NCI-H1417 (cell line): Measurements from ENCODE around the gene MICOS13.
A peak's percentile ranks its signal among the peaks of the same experiment; 100 is the strongest.
"Not testable (repeated sequence)": the region's sequence is repeated elsewhere in the genome, so short reads cannot be mapped to it uniquely, and the experiment has no call there.

ENCODE experiments used
- DNase-seq, 3 experiments: peaks; one replicate each; lab custom pipeline; 2025; lab: John Stamatoyannopoulos, UW

Gene MICOS13

GRCh38 chr19:5680437-5681368 is at the start of gene MICOS13, which contains the start of gene HSD11B1L:
TSS of gene MICOS13 (minus strand) at chr19:5680516. CDS start at chr19:5680486, 30 bp downstream.
TSS of gene HSD11B1L (plus strand) at chr19:5681027. CDS start at chr19:5684833, 3,806 bp downstream.
- DNase-seq: peak; percentile 94 to 100 (median 100)

GRCh38 chr19:5727453-5728050 is 47.2 kb upstream of the MICOS13 start:
- DNase-seq: no peak

GRCh38 chr19:5719961-5720790 is 39.9 kb upstream of the MICOS13 start, which contains the start of the genes CATSPERD and LONP1:
TSS of gene CATSPERD (plus strand) at chr19:5720637. CDS start at chr19:5720738, 101 bp downstream.
TSS of gene LONP1 (minus strand) at chr19:5720146. CDS start at chr19:5720132, 14 bp downstream.
- DNase-seq: peak; percentile 96 to 100 (median 100)

GRCh38 chr19:5719274-5719960 is 39.1 kb upstream of the MICOS13 start:
- peak in 2 of 3 experiments; percentile 48 to 64 for DNase-seq

- DNase-seq: no peak
These were observed 38.4 kb upstream of the MICOS13 start for GRCh38 chr19:5718579-5719273.

GRCh38 chr19:5718037-5718578 is 37.8 kb upstream of the MICOS13 start:
- DNase-seq: no peak

- DNase-seq: no peak
These were observed 37.1 kb upstream of the MICOS13 start for GRCh38 chr19:5717215-5717935.

GRCh38 chr19:5714816-5715215 is 34.5 kb upstream of the MICOS13 start:
- no peak for DNase-seq

GRCh38 chr19:5713228-5713627 is 32.9 kb upstream of the MICOS13 start:
- DNase-seq: no peak

GRCh38 chr19:5711713-5712161 is 31.4 kb upstream of the MICOS13 start:
- DNase-seq: no peak

- DNase-seq: no peak
These were observed 30.7 kb upstream of the MICOS13 start for GRCh38 chr19:5711025-5711424.

- no peak for DNase-seq
These were observed 27.6 kb upstream of the MICOS13 start for GRCh38 chr19:5707576-5708575.

- DNase-seq: no peak
These were observed 26.7 kb upstream of the MICOS13 start for GRCh38 chr19:5706876-5707573.

- no peak for DNase-seq
These were observed 25.2 kb upstream of the MICOS13 start for GRCh38 chr19:5705552-5705951.

GRCh38 chr19:5703819-5704818 is 23.8 kb upstream of the MICOS13 start:
- no peak for DNase-seq

- DNase-seq: not testable (repeated sequence)
These were observed 21.7 kb upstream of the MICOS13 start for GRCh38 chr19:5702053-5702410.
